SK-N-SH treated with all-trans-retinoic acid at 6 μM for 48 hours (cell line): ENCODE data around the gene SLC17A9.

Experiments used
- ATAC-seq: fragments of 200-7000 bp; cut with Tn5 transposase; 3 replicates; pipeline ENCODE4 v1.9.1; 2020; ENCODE audit warnings: mild to moderate bottlenecking, moderate library complexity
- ARNTL ChIP-seq: fragments of 450-650 bp; formaldehyde crosslinking; IDR thresholded peaks from 2 replicates; pipeline ENCODE4 v1.5.0; 2020; ENCODE audit warnings: low read depth, mild to moderate bottlenecking, moderate library complexity, borderline replicate concordance
- BACH2 ChIP-seq: fragments of 250-450 bp; sonication (Bioruptor Pico); IDR thresholded peaks from 2 replicates; pipeline ENCODE4 v1.9.0; 2021; ENCODE audit warnings: mild to moderate bottlenecking, borderline replicate concordance
- CREB5 ChIP-seq: fragments of 250-450 bp; sonication (Bioruptor Pico); IDR thresholded peaks from 2 replicates; pipeline ENCODE4 v1.5.1; 2020; ENCODE audit warnings: low read depth, mild to moderate bottlenecking, moderate library complexity
- CSDC2 ChIP-seq: fragments of 250-450 bp; sonication (Bioruptor Pico); IDR thresholded peaks from 2 replicates; pipeline ENCODE4 v1.5.0; 2020; ENCODE audit warnings: mild to moderate bottlenecking, moderate library complexity
- CSRNP3 ChIP-seq: fragments of 250-450 bp; sonication (Bioruptor Pico); IDR thresholded peaks from 2 replicates; pipeline ENCODE4 v1.5.1; 2021; ENCODE audit warnings: mild to moderate bottlenecking, moderate library complexity
- ESRRG ChIP-seq: fragments of 250-450 bp; sonication (Bioruptor Pico); IDR thresholded peaks from 2 replicates; pipeline ENCODE4 v1.6.1; 2021; ENCODE audit warnings: mild to moderate bottlenecking
- ISL1 ChIP-seq: fragments of 250-450 bp; sonication (Bioruptor Pico); IDR thresholded peaks from 2 replicates; pipeline ENCODE4 v2.1.2; 2022; ENCODE audit warnings: mild to moderate bottlenecking, moderate library complexity
- OSR1 ChIP-seq: fragments of 250-450 bp; sonication (Bioruptor Pico); IDR thresholded peaks from 2 replicates; pipeline ENCODE4 v1.8.0; 2022; ENCODE audit warnings: moderate library complexity, mild to moderate bottlenecking, inconsistent platforms
- PPARA ChIP-seq: fragments of 250-450 bp; sonication (Bioruptor Pico); IDR thresholded peaks from 2 replicates; pipeline ENCODE4 v1.5.0; 2020; ENCODE audit warnings: mild to moderate bottlenecking, borderline replicate concordance
- RARB ChIP-seq: fragments of 250-450 bp; sonication (Bioruptor Pico); IDR thresholded peaks from 2 replicates; pipeline ENCODE4 v1.8.0; 2021; ENCODE audit warnings: mild to moderate bottlenecking, moderate library complexity
- TOX ChIP-seq: fragments of 250-450 bp; sonication (Bioruptor Pico); IDR thresholded peaks from 2 replicates; pipeline ENCODE4 v1.8.0; 2021; ENCODE audit warnings: mild to moderate bottlenecking, moderate library complexity, borderline replicate concordance
- TSHZ2 ChIP-seq: fragments of 250-450 bp; sonication (Bioruptor Pico); IDR thresholded peaks from 2 replicates; pipeline ENCODE4 v1.5.0; 2020; ENCODE audit warnings: mild to moderate bottlenecking, moderate library complexity
- ZFP30 ChIP-seq: fragments of 450-650 bp; formaldehyde crosslinking; IDR thresholded peaks from 2 replicates; pipeline ENCODE4 v1.5.0; 2022; ENCODE audit warnings: mild to moderate bottlenecking, moderate library complexity
- ZNF565 ChIP-seq: fragments of 450-650 bp; formaldehyde crosslinking; conservative IDR thresholded peaks from 2 replicates; pipeline ENCODE4 v1.5.0; 2020; ENCODE audit warnings: low read depth, mild to moderate bottlenecking, moderate library complexity
- ZNF70 ChIP-seq: fragments of 450-650 bp; formaldehyde crosslinking; IDR thresholded peaks from 2 replicates; pipeline ENCODE4 v1.5.0; 2020; ENCODE audit warnings: mild to moderate bottlenecking, moderate library complexity
- ZNF8 ChIP-seq: fragments of 450-650 bp; formaldehyde crosslinking; IDR thresholded peaks from 2 replicates; pipeline ENCODE4 v1.5.0; 2020; ENCODE audit warnings: mild to moderate bottlenecking, moderate library complexity
- TF ChIP-seq, protein P1 (sequence below): fragments of 250-450 bp; sonication (Bioruptor Pico); IDR thresholded peaks from 2 replicates; pipeline ENCODE4 v1.8.0; 2021; ENCODE audit warnings: low read depth, mild to moderate bottlenecking, moderate library complexity, borderline replicate concordance
- TF ChIP-seq, protein P2 (sequence below): fragments of 250-450 bp; sonication (Bioruptor Pico); IDR thresholded peaks from 2 replicates; pipeline ENCODE4 v1.8.0; 2020; ENCODE audit warnings: mild to moderate bottlenecking, moderate library complexity, borderline replicate concordance

Gene SLC17A9

GRCh38 chr20:62986257-62986800 is 33.8 kb downstream of the SLC17A9 start:
- TF ChIP-seq ZNF70 (CRISPR knock-in tag): no peak
- TF ChIP-seq, protein P1, sequence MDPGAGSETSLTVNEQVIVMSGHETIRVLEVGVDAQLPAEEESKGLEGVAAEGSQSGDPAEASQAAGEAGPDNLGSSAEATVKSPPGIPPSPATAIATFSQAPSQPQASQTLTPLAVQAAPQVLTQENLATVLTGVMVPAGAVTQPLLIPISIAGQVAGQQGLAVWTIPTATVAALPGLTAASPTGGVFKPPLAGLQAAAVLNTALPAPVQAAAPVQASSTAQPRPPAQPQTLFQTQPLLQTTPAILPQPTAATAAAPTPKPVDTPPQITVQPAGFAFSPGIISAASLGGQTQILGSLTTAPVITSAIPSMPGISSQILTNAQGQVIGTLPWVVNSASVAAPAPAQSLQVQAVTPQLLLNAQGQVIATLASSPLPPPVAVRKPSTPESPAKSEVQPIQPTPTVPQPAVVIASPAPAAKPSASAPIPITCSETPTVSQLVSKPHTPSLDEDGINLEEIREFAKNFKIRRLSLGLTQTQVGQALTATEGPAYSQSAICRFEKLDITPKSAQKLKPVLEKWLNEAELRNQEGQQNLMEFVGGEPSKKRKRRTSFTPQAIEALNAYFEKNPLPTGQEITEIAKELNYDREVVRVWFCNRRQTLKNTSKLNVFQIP (CRISPR knock-in tag): no peak
- no peak for TF ChIP-seq CSDC2 (CRISPR knock-in tag)
- ATAC-seq: no peak

- no peak for TF ChIP-seq CREB5
- TF ChIP-seq TOX (CRISPR knock-in tag): no peak
- no peak for TF ChIP-seq ZFP30 (CRISPR knock-in tag)
- no peak for TF ChIP-seq ARNTL (CRISPR knock-in tag)
- TF ChIP-seq OSR1 (CRISPR knock-in tag): no peak
- TF ChIP-seq RARB (CRISPR knock-in tag): no peak
- TF ChIP-seq ZNF565 (CRISPR knock-in tag): no peak
- no peak for TF ChIP-seq CSRNP3
- no peak for TF ChIP-seq ESRRG (CRISPR knock-in tag)
- TF ChIP-seq, protein P1 (CRISPR knock-in tag): no peak
- TF ChIP-seq, protein P2, sequence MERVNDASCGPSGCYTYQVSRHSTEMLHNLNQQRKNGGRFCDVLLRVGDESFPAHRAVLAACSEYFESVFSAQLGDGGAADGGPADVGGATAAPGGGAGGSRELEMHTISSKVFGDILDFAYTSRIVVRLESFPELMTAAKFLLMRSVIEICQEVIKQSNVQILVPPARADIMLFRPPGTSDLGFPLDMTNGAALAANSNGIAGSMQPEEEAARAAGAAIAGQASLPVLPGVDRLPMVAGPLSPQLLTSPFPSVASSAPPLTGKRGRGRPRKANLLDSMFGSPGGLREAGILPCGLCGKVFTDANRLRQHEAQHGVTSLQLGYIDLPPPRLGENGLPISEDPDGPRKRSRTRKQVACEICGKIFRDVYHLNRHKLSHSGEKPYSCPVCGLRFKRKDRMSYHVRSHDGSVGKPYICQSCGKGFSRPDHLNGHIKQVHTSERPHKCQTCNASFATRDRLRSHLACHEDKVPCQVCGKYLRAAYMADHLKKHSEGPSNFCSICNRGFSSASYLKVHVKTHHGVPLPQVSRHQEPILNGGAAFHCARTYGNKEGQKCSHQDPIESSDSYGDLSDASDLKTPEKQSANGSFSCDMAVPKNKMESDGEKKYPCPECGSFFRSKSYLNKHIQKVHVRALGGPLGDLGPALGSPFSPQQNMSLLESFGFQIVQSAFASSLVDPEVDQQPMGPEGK (CRISPR knock-in tag): no peak
- no peak for TF ChIP-seq ISL1 (CRISPR knock-in tag)
- TF ChIP-seq TSHZ2: no peak
- TF ChIP-seq ZNF70 (CRISPR knock-in tag): no peak
- no peak for TF ChIP-seq PPARA
- ATAC-seq: no peak
Observed at GRCh38 chr20:62987114-62987513, 34.6 kb downstream of the SLC17A9 start.

DNA sequence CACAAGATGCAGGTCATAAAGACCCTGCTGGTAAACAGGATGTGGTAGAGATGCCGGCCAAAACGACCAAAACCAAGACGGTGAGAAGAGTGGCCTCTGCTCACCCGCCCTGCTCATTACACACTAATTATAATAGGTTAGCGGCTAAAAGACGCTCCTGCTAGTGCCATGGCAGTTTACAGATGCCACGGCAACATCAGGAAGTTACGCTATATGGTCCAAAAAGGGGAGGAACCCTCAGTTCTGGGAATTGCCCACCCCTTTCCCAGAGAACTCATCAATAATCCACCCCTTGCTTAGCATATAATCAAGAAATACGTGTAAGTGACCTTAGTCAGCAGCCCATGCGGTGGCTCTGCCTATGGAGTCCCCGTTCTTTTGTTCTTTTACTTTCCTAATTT is 36.7 kb downstream of the SLC17A9 start:
- ATAC-seq: no peak
- TF ChIP-seq ZNF565 (CRISPR knock-in tag) (no peak), BACH2 (CRISPR knock-in tag) (no peak), TSHZ2 (no peak), RARB (CRISPR knock-in tag) (no peak), OSR1 (CRISPR knock-in tag) (no peak), ZNF70 (CRISPR knock-in tag) (no peak), ZNF8 (no peak)
- TF ChIP-seq, protein P1 (CRISPR knock-in tag): no peak
- TF ChIP-seq, all 23 proteins: peak for 0
